GM19324 (cell line): ENCODE results near the gene RGS8.
A peak's percentile ranks its signal among the peaks of the same experiment; 100 is the strongest.

Experiments used
- ATAC-seq: cut with Tn5 transposase; IDR thresholded peaks from one replicate; pipeline ENCODE4 v1.9.1; 2021; ENCODE audit warnings: mild to moderate bottlenecking, moderate library complexity; ENCODE audit not compliant: unreplicated experiment, low FRiP score

RGS8 gene

GRCh38 chr1:182684116-182684828, at the start of gene RGS8:
TSS of gene RGS8 (minus strand) at chr1:182684587. CDS start at chr1:182669649, 14,938 bp downstream.
- ATAC-seq, result no peak

GRCh38 chr1:182731852-182732575, 47.6 kb upstream of the RGS8 start:
- ATAC-seq, result no peak

GRCh38 chr1:182726912-182727311, 42.5 kb upstream of the RGS8 start:
- ATAC-seq, result no peak

GRCh38 chr1:182725259-182726255, 41.2 kb upstream of the RGS8 start:
- ATAC-seq, result no peak

- no peak for ATAC-seq
These were observed 39.8 kb upstream of the RGS8 start for GRCh38 chr1:182724215-182724614.

GRCh38 chr1:182723200-182723599, 38.8 kb upstream of the RGS8 start:
- no peak for ATAC-seq

- no peak for ATAC-seq
These were observed 37.1 kb upstream of the RGS8 start for GRCh38 chr1:182721525-182721924.

- no peak for ATAC-seq
These were observed 36.1 kb upstream of the RGS8 start for GRCh38 chr1:182720463-182720862.

- ATAC-seq, result no peak
These were observed 35.2 kb upstream of the RGS8 start for GRCh38 chr1:182719553-182719952.

- no peak for ATAC-seq
These were observed 33.9 kb upstream of the RGS8 start for GRCh38 chr1:182718311-182718710.

GRCh38 chr1:182716740-182717720, 32.6 kb upstream of the RGS8 start:
- ATAC-seq, result peak; percentile 66

- no peak for ATAC-seq
These were observed 31.1 kb upstream of the RGS8 start for GRCh38 chr1:182715531-182715930.

GRCh38 chr1:182714546-182714945, 30.2 kb upstream of the RGS8 start:
- no peak for ATAC-seq

GRCh38 chr1:182713939-182714338, 29.6 kb upstream of the RGS8 start:
- no peak for ATAC-seq

GRCh38 chr1:182713492-182713891, 29.1 kb upstream of the RGS8 start:
- no peak for ATAC-seq

- ATAC-seq, result no peak
These were observed 25.5 kb upstream of the RGS8 start for GRCh38 chr1:182709855-182710254.

GRCh38 chr1:182709225-182709764, 24.9 kb upstream of the RGS8 start:
- no peak for ATAC-seq

- ATAC-seq, result no peak
These were observed 22.7 kb upstream of the RGS8 start for GRCh38 chr1:182707122-182707521.

GRCh38 chr1:182704677-182705076, 20.3 kb upstream of the RGS8 start:
- ATAC-seq, result no peak
